T follicular helper cell (primary cell): ENCODE measurements around the gene ARPP21.

Experiments used
- DNase-seq: peaks from one replicate; pipeline ENCODE4 v3.0.0-alpha.2; 2020; ENCODE audit warnings: low read depth

Gene ARPP21

DNA sequence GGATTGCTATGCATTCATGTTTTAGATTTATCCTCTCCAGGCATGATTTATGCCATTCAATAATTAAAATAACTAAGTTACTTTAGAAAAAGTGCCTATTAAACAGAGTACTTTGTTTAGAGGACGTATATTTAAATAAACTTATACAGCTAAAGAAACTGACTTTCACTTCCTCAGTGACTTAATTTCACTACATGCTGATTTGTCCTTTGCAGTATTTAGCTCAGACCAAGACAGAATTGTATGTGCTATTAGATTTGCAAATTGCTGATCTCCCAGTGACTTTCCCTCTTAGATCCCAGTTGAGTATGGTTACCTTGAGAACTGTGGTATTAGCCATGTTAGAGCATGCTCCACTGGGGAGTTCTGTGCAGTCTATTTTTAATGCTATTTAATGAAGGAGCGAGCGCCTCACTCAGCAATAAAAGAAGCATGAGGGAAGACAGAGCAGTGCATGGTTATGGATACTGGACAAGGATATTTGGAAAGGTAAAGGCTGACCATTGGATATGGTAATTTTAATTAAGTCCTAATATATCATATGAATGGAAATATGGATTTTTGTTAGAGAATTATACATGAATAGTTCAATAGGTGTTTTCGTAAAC lies 2.7 kb downstream of the ARPP21 start:
- DNase-seq: no peak

DNA sequence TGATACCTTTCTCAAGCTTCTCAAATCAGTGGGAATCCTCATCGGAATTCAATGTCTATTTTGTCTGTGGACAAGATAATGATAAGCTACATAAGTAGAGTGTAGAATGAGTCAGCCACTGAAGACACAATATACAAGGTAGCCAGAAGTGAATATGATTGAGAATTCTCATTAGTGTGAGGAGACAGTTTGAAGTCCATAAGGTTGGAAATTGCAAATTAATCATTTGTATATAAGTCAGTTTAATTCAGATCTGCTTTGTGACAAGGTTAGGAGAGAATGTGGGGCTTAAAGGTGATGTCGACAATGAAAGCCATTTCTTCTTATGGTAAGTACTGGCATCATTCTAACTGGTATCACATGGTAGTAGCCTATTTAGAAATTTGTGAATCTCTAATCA lies 4.2 kb downstream of the ARPP21 start:
- no peak for DNase-seq

DNA sequence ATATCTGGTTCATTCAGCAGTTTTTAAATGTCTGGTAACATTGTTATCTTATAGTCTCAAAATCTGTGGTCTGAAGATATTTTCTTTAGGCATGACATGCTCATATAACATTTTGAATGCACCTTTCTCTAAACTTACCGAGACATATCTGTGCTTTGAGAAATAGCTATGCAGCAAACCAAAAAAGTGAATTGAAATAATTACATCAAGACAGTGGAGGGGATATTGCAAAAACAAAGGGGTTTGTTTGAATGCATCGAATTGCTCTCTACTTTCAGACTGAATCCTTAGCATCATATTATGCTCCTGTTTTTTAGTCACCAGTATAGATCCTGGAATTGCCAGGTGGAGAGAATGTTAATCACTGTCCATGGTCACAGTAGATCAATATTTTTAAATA lies 5.1 kb downstream of the ARPP21 start:
- DNase-seq: no peak

DNA sequence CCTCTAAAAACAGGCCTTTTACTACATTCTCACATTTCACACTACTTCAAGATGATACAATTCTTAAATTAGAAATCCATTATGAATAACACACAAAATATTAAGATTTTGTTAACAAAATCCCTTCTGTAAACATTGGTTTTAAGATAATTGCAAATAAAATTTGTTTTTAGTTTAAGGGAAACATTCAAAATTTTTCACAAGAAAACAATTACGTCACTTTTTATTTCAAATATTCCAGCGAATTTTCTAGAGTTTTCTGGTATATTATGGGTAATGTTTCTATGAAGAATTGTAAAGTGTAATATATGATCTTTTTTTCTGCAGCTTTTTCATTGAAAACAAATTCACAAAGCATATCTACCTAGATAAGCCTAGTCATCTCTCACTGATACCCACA lies 5.9 kb downstream of the ARPP21 start:
- DNase-seq: no peak

DNA sequence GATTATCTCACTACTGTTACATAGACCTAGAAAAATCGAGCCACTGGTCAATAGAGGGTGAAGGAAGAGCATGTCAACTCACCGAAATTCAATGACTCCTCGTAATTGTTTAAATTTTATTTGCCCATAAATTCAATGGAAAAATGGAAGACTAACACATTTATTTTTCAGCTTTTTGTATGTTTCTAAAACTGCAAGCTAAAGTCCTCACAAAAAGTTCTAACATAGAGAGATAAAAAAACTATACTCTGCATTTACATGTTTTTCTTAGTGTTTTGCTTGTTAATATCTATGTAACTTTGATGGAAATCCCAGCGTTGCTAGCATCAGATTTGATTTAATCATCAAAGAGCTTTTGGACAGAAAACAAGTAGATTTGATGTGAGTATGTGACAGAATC lies 6.8 kb downstream of the ARPP21 start:
- DNase-seq: no peak

DNA sequence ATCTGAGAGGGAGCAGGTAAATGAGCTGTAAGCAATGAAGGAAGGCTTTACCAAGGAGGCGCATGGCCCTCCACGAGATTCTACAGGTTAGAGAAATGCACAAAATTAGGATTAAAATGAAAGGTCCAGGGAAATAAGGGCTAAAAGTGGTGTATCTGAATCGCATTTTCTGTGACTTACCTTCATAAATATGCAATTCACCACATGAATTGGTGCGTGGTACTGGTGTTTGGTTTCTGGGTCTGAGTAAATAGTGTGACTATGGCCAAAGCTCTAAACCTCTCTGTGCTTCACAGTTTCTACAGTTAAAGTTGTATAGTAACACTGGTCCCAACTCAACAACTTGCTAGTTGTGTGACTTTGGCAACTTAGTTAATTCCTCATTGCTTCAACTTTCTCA lies 8.1 kb downstream of the ARPP21 start:
- DNase-seq: no peak

DNA sequence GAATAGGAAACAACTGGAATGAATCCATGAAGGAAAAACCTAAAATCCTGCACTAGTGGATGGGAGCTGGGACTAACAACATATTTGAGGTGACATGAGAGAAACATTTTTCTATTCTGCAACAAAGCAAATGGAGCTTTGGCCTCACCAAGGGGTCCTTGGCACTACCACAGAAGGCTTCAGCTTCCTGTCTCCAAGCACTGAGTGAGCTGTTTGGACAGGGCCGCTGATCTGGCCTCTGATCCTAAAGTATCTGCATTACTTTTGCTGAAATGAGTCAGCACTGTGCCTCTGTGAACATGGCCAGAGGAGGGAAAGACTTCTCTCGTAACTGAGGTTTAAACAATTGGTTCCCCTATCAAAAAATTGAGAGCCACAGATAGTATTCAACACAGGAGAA lies 9.0 kb downstream of the ARPP21 start:
- no peak for DNase-seq

DNA sequence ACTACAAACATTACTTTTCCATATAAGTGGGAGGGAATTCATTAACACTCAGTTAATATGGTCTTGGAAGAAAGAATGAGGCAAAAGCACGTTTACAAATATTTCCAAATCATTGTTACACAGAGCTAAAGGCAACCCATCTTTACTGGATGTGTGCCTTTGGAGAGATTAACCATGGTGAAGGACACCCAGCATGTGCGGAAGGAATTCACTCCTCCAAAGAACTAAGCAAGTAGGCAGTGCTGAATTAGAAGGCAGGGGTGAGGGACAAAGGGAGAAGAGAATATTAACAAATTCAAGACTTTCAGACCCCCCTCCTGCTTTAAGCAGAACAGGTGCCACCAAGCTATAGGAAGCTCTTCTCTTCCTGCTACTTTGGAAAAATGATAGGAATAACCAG lies 10.1 kb downstream of the ARPP21 start:
- no peak for DNase-seq

DNA sequence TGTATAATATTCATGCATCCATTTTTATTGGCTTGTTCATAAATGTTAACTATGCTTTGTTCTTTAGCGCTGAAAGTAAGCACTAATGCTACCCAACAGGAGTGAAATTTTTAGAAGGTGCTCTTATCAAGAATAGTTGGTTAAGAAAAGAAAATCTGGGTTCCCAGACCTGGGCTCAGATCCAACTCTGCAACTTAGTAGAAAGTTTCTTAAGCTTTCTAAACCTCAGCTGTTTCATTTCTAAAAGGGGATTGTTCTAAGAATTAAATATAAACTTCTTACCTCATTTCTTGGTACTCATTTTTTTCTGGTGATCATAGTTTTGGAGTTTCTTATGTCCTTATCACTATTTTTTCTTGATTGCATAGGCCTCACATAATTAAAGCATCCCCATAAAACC lies 12.1 kb downstream of the ARPP21 start:
- no peak for DNase-seq

DNA sequence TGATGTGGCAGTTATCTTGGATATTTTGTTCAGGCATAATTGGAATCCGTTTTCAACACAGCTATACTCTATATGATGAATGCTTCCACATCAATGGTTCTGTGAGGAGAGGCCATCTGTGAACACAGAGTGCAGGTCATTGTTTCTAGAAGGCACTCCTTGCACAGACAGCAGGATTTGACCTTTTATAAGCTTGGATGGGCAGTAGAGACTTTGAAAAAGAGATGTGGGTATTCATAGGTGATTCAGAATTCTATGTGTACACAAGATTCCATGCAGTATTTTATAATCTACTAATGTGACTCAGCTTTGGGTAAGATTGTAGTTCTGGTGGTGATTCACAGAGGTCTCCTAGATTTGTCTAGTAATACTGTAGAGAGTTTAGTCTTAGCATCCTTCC lies 12.5 kb downstream of the ARPP21 start:
- no peak for DNase-seq

DNA sequence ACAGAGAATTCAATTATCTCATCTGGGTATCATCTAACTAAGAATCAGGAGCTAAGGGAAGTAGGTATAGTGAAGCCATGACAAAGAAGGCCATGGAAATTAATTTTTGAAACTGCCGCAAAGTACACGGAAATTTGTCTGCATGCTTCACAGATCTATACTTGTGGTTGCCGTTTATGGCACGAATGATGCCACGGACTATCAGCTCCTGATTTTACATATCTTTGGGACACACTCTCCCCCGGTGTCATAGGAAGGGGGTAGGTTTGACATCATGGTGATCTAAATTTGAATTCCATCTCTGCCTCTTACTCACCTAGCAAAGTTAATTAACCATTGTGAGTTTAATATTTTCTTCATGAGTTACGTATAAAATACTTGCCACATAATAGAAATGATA lies 14.0 kb downstream of the ARPP21 start:
- no peak for DNase-seq

DNA sequence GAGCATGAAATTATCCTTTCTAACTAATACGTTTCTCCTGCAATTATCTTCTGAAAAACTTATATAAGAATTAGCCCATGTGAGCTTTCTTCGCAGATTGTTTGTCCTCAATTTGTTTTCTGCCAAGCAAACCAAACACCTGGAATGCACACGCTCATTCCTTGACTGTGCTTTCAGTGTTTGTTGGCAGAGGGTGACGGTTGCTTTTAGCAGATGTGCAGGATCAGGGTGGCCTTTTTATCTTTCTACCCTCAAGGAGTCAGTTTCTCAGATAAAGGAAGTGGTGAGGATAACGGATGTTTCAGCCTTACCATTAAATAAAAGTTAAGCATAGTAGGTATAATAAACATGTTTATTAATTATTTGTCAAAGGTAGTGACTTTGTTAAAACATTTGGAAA lies 15.2 kb downstream of the ARPP21 start:
- no peak for DNase-seq

DNA sequence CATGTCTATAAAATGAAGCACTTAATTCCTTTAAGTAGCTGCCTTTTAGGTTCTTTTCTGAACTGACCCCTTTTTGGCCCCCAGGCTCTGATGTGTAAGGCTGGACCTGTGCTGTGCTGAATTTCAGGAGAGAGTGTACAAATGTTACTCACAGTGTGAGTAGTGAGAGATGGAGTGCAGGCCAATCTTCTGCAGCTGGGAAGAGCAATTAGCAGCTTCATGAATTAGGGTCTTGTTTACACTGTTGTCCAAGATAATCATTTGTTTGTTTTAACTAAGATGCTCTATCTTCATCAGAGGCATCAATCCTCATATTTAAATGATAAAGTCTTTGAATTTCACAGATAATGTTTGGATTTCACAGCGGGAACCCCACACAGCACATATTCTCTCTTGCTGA lies 19.4 kb downstream of the ARPP21 start:
- DNase-seq: no peak

DNA sequence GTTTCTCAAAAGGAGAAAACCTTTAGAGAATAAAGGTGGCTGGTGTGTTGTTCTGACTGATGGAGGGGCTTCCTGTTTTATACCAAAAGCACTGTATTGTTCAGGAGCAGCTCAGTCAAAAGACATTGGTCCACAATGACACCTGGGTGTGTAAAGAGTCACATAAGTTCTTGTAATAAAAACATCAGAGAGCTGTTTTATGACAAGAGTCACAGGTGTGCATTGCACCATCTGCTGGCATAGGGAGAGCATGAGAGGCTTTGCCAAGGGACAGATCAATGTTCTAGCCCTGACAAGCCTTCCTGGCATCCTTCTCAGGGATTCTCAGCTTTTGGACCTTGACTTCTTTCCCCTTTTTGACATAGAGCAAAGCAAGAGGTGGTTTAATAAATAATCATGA lies 20.4 kb downstream of the ARPP21 start:
- no peak for DNase-seq

DNA sequence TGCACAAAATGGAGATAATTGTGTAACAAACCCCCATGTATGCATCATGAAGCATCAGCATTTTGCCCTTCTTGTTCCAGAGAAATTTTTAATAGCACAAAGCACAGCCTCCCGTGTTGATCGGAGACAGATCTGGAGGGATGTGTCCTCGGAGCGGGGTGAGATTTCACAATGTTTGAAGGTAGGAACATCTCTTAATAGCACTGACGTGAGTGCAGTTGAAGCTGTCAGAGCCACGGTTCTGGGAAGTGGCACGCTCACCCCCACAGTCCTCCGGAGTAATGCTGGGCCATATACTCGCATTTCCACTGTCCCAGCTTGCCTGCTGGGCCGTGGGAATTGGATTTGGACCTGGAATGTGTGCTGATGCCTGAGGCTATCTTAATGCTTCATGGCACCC lies 24.1 kb downstream of the ARPP21 start:
- DNase-seq: no peak

DNA sequence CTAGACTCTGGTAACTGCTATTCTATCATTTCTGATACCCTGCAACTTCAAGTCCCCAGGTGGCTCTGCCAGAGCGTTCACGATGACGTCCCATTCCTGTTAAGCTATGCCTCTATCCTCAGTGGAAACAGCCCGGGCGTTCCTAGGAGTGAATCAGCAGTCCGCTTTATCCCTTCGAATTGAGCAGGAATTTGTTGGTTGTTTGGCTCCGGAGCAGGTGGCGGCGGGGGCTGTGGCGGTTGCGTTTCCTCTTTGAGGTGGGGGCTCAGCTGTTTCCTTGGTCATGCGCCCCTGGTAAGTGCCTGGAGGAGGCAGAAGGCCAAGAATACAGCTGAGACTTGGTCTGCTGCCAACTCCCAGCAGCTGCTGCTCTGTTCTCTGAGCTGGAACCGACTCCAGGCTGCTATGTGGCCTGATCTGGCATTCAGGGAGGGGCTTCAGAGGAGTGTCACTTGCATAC lies 25.2 kb downstream of the ARPP21 start:
- DNase-seq: no peak

DNA sequence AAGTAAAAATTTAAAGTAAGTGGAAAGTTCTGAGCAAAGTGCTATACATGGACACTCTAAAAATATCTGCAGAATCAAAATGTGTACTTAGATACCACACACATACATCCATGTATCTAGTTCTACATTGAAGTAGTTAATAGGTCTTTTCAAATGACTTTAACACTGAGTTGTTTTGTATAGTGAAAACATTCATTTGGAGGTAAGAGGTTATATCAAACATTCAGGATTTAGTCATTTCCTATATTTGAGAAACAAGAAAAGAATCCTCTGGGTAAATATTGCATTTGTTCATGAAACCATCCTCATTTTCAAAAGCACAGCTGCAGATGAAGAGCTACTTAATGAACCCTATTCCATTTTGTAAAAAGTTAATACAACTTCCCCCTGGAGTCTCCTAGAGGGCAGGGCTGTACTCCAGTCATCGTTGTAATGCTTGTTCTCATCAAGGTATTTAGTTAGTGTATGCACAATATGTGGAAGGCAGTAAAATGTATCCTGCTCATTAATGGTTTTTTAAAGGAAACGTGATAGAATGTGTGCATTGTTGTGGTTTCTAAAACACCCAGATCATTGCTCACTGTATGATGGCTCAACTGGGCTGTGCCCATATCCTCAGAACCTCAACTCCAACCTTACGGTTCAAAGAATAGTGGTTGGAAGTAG lies 26.2 kb downstream of the ARPP21 start:
- no peak for DNase-seq

DNA sequence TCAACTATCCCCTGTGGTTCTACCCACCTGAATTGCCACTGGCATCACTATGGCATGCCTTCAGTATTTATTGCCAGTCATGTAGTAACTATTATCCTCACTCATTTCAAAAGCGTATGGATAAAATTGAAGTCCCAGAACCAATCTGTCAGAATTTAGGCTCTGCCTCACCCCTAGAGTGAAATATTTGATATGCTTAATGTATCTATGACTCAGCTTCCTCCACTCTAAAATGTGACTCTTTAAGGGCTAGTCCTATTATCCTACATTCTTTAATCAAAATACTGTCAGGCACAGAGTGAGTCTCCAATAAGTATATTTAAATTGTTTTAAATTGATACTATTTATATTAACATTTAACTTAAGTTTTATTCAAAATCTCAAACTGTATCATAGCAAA lies 27.6 kb downstream of the ARPP21 start:
- no peak for DNase-seq

DNA sequence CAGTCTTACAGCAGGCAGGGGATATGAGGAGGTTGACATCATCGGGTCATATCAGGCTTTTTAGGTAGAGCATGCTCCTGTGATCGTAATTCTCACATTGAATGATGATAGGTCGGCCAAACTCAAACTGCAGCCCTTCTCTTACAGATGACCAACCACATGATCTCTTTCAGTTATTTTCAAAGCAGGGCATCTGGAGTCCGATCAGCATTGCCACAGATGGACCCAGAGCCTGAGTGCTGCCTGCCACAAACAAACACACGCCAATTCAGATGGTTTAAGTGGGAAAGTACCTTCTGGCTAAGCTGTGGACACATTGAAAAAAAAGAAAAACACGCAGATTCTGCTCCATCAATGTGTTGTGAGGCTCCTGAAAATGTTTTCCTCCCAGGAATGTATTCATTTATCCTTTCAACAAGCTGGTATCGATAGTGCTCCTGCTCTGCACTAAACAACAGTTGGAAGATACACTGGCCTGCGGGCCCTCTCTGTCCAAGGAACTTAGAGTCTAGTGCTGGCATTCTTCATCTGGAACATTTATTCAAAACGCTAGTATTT lies 31.2 kb downstream of the ARPP21 start:
- DNase-seq: no peak

DNA sequence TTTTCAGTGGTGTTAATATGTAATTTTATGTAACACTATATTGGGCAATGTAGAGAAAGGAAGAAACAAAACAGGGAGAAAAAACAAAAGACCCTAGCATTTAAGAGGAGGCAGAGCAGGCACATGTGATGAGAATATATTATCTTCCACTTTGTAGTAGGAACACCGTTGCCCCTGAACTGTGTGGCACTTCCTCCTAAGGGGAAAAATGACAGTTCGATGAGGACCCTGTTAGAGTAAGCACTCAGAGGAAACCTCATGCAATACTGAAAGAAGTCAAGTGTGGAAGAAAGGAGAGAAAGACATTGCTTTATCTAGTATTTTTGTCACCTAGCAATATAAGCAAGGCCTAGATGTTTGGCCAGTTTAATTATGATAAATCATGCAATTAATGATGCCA lies 32.2 kb downstream of the ARPP21 start:
- no peak for DNase-seq

DNA sequence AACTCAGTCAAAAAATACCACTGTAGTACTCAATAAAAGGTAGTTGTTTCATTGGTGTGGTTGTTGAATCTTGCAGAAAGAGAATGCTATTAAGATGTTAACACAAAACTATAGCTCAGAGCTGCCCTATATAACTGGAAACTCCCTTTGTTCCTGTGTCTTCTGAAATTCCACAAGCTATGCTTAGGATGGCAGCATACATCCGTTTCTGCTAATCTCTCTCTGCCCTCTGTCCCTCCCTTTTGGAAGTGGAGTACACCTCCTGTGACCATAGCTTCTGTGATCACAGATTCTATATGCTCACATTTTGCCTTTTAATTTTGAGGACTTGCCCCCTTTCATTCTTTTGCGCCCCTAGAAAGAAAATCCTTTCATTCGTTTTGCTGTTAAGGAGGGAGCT lies 33.7 kb downstream of the ARPP21 start:
- no peak for DNase-seq

DNA sequence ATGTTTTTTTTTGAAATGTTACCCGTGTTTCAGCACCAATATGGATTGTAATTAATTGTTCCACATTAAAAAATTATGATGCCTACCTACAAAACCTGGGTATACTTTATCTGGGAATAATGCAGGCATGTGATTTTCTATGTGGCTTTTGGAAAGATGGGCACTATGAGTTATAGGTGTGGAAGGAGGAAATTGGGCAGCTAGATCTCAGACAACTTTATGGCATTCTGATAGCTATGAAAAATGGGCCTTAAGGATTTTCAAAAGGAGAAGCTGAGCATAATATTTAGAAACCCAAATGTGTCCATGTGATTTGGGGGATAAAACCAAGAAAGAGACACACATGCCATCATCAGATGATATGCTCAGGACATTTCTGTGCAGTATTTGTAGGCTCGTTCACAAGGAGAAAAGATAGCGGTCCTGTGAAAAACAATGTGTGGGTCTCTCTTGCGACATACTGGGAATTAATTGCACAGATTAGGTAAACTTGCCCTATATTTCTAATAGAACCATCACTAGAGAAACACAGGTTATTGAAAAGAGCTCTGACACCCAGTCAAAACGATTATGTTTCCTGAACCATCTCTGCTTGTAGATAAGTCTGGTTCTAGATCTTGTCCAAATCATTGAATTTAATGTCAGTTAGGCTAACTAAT lies 35.3 kb downstream of the ARPP21 start:
- no peak for DNase-seq

DNA sequence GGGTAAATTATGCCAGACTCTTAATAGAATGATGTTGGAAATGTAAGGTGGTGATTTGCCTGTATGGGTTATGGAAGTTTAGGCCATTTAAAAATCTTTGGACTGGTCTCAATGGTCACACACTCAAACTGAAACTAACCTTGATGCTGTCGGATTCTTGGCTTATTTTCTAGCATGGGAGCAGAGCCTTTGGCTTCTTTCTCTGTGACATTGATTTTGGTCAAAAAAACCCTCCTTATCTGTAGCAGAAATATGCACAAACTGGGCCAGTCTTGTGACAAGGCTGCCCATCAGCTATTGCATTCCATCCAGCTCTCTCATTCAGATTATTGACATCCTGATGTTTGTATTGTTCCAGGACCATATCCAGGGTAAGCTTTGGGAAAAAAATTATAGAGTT lies 35.9 kb downstream of the ARPP21 start:
- DNase-seq: no peak
